Fibroblast of mammary gland (primary cell): ENCODE results near the gene QKI.
A peak's percentile ranks its signal among the peaks of the same experiment; 100 is the strongest.

Experiments
- DNase-seq: peaks from one replicate; pipeline ENCODE4 v3.0.0-alpha.2; 2010; ENCODE audit warnings: low read depth
- H3K4me3 ChIP-seq: 2 replicates; pipeline ENCODE4 v1.5.1; 2011; ENCODE audit warnings: low read depth, mild to moderate bottlenecking, low read length, moderate library complexity; ENCODE audit not compliant: control insufficient read depth
- TF ChIP-seq, protein P1 (sequence below): conservative IDR thresholded peaks from 2 replicates; pipeline ENCODE4 v1.5.1; 2011; ENCODE audit warnings: low read depth, low read length, inconsistent platforms; ENCODE audit not compliant: control insufficient read depth, insufficient read depth

QKI gene

DNA sequence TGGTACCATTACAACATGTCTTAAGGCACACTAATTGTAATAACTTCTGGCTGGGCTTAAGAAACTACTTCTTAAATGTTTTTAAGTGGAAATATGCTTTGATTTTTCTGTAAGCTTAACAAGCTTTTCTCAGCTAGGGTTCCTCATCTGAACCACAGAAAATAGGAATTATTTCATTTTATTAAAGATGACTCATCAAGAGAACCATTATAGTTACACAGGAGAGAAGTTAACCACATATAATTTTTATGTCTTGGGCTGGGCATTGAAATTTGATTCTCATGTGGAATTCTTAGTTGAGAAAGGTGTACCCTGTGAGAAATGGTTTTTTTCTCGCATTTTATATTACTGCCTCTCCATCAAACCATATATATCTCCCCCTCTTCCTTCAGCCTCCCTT is 75.1 kb downstream of the QKI start:
- TF ChIP-seq, protein P1, sequence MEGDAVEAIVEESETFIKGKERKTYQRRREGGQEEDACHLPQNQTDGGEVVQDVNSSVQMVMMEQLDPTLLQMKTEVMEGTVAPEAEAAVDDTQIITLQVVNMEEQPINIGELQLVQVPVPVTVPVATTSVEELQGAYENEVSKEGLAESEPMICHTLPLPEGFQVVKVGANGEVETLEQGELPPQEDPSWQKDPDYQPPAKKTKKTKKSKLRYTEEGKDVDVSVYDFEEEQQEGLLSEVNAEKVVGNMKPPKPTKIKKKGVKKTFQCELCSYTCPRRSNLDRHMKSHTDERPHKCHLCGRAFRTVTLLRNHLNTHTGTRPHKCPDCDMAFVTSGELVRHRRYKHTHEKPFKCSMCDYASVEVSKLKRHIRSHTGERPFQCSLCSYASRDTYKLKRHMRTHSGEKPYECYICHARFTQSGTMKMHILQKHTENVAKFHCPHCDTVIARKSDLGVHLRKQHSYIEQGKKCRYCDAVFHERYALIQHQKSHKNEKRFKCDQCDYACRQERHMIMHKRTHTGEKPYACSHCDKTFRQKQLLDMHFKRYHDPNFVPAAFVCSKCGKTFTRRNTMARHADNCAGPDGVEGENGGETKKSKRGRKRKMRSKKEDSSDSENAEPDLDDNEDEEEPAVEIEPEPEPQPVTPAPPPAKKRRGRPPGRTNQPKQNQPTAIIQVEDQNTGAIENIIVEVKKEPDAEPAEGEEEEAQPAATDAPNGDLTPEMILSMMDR, result no peak
- no peak overlapping the region for H3K4me3 ChIP-seq
- peak; percentile 38 for DNase-seq

DNA sequence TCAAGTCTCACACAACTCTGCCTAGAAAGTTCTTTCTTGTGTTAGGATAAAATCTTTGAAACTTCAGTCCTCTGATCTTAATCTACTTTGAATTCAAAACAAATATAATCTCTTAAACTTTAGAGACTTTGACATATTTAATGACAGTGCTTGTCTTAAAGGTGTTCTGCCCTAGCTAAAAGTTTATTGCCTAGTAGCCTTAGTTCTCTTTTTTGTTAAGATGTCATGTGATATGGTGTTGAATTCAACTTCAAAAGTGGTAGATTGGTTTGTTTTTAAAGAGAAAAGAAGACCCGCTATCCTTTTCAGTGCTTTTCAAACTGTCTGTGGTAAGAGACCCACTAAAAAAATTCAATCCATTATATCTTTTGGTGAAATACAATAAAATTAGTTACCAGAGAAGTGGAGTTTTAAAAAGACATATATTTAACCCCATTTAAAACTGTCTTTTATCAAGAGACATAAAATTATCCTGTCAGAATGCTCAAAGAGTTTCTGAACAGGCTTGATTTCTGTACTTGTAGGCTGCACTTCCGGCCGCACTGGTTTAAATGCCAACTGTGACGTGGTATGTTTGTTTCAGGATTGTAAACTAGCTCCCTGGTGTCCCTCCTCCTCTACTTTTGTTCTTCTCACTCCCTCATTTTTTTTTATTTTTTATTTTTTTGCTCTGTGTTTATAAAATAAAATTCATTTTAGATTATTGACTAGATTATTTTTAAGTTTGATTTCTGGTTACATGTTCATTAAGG is 76.5 kb downstream of the QKI start:
- TF ChIP-seq, protein P1, result no peak
- H3K4me3 ChIP-seq, result no peak overlapping the region
- peak; percentile 28 for DNase-seq

DNA sequence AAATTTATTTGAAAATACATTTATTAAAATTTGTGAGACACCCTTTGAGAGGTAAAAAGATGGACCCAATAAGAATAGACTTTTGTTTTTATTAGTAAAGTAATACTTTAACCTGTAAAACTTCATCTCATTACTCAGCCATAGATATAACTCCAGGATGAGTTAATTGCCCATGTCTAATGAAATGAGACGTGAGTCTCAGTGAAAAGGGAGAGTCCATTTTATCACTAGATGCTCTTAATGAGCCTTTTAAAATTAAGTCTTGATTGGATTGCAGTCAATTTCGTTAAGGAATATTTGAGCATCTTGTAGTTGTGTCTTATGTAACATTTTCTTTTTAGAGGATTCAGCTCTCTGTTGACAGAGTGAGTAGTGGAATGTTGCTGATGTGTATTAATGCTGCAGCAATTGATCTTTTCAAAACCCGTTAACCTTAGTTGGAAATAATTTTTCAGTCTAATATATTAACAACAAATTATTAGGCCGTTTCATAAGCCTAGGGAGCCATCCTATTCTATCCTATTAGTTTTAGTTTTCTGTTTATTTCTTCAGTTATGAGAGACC is 77.3 kb downstream of the QKI start:
- H3K4me3 ChIP-seq, result no peak overlapping the region
- TF ChIP-seq, protein P1, result no peak
- DNase-seq, result no peak

DNA sequence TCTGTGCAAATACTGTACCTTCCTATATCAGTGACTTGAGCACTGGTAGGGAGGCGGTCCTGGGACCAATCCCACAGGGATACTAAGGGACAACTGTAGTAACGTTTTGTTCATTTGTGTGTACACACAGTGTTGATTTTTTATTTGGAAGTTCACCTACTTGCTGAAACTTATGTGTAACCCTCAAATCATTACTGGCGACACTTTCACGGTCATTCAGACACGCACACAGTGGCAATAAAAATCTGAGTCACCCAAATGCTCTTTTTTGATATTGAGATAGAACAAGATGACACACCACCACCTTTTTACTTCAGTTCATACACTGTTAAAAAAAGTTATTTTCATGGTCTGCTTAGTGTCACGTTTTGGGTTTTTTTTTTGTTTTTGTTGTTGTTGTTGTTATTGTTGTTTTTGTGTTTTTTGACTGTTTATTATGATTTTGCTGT is 79.8 kb downstream of the QKI start:
- TF ChIP-seq, protein P1, result no peak
- DNase-seq, result peak; percentile 14
- H3K4me3 ChIP-seq, result no peak overlapping the region

DNA sequence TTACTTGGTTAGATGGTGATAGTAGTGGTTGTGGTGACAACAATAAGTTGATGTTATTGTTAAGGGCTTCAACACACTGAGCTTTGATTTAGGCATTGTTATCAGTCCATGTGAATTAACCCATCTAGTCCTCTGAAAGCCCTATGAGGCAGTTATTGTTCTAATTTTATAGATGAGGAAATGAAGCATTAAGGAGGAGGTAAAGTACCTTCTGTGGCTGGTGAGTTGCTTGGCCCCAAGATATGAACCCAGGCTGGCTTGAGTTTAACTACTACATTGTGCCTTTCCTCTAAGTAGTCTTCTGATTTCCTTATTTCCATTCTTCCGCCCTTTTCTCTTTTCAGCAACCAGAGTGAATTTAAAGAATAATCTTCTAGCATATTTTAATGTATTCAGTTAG is 81.7 kb downstream of the QKI start:
- TF ChIP-seq, protein P1, result no peak
- no peak for DNase-seq
- H3K4me3 ChIP-seq, result no peak overlapping the region

DNA sequence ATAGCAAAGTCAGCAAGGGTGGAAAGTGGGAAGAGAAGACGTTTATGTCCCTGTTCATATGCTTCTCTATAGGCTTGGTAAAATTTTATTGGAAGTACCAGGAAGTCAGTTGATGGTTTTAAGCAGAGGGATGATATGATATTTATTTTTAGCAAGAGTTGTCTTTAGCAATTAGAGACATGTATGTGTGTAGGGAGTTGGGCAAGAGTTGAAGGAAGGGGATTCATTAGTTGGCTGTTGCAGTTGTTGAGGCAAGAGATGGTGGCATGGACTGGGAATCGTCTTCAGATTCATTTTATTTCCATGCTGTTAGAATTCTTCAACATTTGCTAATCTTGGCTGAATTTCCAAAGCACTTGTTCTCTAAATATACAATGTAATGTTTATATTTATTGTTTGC is 85.6 kb downstream of the QKI start:
- DNase-seq, result no peak
- TF ChIP-seq, protein P1, result no peak
- no peak overlapping the region for H3K4me3 ChIP-seq

DNA sequence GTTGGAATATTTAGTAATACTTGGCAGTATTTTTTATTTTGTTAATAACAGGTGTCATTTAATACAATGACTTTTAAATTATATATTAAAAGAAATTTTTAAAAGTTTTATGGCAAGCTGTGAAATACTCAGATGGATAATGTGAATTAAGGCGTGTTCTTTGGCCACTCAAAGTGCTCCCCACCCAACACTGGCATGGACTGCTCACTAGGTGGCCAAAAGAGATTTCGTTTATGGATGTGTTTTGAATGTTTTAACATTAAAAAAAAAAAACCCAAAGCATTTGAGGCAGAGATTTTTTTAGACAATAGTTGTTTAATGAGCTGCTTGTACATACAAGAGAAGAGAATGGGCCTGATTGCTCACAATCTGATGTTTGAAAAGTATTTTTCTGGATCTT is 86.5 kb downstream of the QKI start:
- no peak overlapping the region for H3K4me3 ChIP-seq
- TF ChIP-seq, protein P1, result peak; percentile 7
- no peak for DNase-seq
